SKM-1 (cell line): Measurements from ENCODE around the gene BLVRB.
A peak's percentile ranks its signal among the peaks of the same experiment; 100 is the strongest.
"Not testable (repeated sequence)": the region's sequence is repeated elsewhere in the genome, so short reads cannot be mapped to it uniquely, and the experiment has no call there.

Experiments
- DNase-seq: peaks from one replicate; lab custom pipeline; 2025; ENCODE audit not compliant: unreplicated experiment; lab: John Stamatoyannopoulos, UW

BLVRB gene

DNA sequence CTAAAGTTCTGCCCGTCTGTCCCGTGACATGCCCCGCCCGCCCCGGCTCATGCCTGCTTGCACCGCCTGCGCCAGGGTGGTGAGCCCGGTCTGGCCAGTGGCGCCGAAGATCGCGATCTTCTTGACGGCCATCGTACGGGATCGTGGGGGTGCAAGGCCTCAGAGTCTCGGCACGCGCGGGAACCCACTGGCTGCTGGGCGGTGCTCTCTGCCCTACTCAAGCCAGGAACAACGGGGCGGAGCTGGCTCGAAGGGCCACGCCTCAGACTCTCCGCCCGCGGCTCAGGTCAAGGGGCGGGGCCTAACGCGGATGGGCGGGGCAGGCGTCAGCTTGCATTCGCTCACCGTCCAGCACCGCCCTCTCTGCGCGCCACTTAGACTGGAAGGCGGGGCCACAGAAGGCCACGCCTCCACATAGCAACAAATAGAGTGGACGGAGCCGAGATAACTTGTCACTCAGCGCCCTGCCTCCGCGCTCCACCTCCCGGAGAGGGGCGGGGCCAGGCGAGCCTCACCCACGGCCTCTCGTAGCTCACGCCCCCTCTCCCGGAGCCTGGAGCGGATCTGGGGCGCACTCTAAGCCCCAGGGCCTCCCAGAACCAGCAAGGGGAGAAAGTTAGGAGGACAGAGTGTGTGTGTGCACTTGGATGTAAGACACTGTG is at the start of gene BLVRB:
Gene BLVRB (minus strand): TSS at position 189 of the 662 bp plus-strand sequence. CDS start 57 bp downstream, at position 132.
- peak; percentile 97 for DNase-seq

DNA sequence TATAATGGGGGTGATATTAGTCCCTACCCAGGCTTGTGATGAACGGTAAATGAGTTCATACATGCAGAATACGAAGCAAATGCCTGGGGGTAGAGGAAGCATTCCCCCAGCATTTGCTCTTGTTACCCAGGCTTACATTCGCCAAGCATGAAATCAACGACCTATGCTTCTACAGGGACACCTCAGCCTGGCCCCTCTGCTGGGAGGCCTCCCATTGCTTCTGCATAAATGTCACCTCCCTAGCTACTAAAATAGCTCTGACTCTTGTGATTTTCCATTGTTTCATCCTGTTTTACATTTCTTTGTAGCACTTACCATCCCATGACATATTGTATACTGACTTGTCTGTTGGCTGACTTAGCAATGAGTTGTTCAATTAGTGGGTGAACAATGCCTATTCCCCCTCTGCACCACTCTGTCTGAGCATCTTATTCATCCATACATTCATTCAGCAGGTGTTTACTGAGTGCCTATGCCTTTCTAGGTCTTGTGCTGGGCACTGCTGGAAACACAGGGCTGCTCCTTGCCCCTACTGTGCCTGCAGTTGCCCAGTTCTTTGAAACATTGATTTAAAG is 48.3 kb upstream of the BLVRB start:
- no peak for DNase-seq

DNA sequence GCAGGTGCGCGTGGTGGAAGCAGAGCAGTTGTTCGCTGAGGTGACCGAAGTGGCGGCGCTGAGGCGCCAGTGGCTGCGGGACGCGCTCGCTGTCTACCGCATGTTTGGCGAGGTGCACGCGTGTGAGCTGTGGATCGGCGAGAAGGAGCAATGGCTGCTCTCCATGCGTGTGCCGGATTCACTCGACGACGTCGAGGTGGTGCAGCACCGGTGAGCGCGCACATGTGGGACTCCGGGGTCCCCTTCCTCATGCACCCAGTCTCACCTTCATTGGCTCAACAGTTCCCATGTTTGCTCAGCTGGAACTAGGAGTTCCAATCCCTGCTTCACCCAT is 47.8 kb upstream of the BLVRB start:
- DNase-seq: no peak

DNA sequence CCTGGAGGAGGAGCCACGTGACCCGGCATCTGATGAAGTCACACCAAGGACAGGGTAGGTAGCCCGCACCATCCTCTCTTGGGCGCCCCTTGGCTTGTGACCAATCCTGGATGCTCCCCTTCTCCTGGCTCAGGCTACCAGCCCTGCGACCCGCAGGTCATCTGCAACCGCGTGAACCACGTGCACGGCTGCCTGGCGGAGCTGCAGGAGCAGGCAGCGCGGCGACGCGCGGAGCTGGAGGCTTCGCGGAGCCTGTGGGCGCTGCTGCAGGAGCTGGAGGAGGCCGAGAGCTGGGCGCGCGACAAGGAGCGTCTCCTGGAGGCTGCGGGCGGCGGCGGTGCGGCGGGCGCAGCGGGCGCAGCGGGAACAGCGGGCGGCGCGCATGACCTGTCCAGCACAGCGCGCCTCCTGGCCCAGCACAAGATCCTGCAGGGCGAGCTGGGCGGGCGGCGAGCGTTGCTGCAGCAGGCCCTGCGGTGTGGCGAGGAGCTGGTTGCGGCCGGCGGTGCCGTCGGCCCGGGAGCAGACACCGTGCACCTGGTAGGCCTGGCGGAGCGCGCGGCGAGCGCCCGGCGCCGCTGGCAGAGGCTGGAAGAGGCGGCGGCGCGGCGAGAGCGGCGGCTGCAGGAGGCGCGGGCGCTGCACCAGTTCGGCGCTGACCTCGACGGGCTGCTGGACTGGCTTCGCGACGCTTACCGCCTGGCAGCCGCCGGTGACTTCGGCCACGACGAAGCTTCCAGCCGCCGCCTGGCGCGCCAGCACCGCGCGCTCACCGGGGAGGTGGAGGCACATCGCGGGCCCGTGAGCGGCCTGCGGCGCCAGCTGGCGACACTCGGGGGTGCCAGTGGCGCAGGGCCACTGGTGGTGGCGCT is 47.2 kb upstream of the BLVRB start:
- no peak for DNase-seq

DNA sequence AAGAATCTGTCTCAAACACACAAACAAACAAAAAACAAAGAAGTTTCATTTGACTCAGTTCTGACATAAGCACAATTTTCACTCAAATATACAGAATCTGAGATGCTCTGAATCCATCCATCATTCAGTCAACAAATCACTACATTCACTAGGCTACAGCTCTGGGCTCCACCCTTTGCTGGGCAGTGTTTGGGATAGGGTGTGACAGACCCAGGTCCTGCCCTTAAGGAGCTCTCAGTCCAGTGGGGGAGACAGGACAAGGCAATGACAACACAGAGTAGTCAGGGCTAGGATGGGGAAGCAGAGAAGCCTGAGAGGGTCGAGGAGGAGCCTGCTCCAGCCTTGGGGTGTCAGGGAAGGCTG is 46.5 kb upstream of the BLVRB start:
- no peak for DNase-seq

DNA sequence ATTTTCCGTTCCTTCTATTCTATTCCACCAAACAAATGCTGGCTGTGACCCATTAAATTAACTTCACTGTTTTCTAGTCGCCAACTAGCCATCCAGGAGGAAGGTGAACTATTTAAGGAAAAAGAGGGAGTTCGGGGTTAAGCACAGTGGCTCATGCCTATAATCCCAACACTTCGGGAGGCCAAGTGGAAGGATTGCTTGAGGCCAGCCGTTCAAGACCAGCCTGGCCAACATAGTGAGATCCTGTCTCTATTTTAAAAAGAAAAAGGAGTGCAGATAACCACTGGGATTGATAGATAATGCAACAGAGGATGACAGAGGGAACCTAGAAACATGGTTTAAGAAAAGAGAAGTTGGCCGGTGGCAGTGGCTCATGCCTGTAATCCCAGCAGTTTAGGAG is 45.9 kb upstream of the BLVRB start:
- DNase-seq: no peak

DNA sequence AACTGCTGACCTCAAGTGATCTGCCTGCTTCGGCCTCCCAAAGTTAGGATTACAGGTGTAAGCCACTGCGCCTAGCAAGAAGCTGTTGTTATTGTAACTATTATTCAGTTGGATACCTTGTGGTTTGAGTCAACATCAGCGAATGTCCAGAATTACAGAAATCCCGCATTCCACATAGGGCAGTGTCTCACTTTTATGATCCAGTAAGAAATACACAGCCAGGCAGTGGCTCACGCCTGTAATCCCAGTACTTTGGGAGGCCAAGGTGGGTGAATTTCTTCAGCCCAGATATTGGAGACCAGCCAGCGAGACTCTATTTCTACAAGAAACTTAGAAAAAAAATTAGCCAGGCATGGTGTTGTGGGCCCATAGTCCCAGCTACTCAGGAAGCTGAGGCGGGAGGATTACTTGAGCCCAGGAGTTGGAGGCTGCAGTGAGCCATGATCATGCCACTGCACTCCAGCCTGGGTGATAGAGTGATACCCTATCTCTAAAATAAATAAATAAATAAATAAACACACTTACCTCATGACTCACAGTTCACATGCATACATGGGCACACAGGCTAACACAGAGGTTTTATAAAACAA is 45.1 kb upstream of the BLVRB start:
- DNase-seq: no peak

DNA sequence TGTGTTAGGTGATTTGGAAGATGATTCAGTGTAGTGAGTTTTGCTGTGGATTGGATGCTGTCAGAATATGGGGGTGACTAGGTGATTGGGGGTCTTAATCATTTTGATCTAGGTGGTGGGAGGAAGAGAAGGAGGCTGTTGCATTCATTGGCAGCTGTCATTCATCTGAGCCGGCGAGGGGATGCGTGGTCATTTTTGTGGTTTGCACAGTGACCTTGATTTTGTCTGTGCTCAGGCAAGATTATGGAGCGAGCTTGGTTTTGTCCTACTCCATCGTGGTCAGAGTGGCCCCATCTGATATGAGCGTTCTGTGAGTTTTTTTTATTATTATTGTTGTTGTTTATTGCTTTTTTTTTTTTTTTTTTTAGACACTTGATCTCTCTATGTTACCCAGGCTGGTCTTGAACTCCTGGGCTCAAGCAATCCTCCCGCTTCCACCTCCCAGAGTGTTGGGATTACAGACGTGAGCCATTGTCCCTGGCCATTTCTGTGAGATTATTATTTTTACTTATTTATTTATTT is 43.3 kb upstream of the BLVRB start:
- DNase-seq: no peak

DNA sequence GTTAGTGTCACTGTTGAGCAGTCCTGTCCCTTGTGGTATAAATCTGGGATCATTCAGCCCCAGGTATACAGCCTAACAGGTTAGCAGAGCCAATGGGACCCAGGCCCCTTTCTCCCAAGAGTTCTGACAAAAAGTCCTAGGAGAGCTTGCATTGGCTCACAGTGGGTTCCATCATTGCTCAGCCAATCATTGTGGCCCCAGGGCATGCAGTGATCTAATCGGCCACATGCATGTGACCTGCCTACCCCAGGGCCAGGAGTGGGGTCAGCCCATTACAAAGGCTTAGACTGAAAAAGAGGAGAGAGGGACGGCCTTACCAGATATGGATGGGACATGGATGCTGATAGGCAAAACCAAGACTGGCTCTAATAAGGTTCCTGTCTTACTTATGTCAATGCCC is 42.3 kb upstream of the BLVRB start:
- no peak for DNase-seq

DNA sequence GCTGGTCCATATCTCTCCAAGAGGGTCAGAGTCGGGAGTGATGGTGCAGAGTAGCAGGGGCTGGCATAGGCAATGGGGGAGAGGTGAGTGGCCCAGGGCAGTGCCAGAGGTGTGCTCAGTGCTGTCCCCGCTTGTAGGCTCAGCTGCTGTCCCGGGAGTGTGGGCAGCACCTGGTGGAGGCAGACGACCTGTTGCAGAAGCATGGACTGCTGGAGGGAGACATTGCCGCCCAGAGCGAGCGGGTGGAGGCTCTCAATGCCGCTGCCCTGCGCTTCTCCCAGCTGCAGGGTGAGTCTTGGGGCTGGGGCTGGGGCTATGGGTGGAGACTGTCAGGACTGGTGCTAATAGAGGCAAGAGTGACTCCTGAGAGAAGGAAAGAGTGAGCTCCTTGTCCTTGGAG is 40.6 kb upstream of the BLVRB start:
- no peak for DNase-seq

DNA sequence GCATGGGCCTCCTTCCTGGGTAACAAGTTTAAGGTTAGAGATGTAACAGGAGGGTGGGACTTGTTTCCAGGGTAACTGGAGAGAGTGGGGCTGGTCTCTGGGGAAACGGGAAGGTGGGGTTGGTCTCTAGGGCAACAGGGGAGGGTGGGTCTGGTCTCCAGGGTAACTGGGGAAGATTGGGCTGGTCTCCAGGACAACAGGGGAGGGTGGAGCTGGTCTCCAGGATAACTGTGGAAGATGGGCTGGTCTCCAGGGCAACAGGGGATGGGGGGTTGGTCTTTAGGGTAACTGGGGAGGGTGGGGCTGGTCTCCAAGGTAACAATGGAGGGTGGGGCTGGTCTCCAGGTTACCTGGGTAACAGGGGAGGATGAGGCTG is 37.8 kb upstream of the BLVRB start:
- no peak for DNase-seq

DNA sequence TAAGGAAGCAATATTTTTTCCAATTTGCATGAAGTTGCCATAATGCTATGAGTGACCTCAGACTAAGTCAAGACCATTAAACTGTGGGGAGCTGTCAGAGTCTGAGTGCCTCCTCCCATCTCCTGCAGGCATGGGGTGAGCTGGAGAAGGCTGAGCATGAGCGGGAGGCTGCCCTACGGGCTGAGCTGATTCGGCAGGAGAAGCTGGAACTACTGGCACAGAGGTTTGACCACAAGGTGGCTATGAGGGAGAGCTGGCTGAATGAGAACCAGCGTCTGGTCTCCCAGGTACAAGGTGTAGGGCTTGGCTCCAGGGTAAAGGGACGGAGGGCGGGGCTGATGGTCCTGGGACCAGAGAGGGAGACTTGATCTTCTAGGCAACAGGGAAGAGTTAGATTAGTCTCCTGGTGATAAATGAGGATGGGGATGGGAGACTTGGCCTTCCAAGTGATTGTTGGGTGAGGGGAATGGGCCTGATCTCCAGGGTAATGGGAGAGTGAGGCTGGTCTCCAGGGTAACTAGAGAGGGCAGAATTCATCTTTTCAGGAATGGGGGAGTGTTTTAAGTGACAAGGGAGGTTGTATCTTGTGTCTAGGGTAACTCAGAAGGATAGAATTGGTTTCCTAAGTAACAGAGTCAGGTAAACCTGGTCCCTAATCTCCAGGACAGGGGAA is 37.2 kb upstream of the BLVRB start:
- DNase-seq: no peak

DNA sequence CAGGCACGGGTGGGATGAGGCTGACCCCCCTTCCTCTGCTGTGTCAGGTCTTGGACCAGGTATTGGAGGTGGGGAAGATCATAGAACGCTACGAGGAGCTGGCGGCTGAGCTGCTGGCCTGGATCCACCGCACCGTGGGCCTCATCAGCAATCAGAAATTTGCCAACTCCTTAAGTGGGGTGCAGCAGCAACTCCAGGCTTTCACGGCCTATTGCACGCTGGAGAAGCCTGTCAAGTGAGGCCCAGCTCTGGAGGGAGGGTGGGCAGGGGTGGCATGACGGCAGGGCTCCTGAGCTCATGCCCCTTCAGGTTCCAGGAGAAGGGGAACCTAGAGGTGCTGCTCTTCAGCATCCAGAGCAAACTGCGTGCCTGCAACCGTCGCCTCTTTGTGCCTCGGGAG is 36.5 kb upstream of the BLVRB start:
- DNase-seq: no peak

DNA sequence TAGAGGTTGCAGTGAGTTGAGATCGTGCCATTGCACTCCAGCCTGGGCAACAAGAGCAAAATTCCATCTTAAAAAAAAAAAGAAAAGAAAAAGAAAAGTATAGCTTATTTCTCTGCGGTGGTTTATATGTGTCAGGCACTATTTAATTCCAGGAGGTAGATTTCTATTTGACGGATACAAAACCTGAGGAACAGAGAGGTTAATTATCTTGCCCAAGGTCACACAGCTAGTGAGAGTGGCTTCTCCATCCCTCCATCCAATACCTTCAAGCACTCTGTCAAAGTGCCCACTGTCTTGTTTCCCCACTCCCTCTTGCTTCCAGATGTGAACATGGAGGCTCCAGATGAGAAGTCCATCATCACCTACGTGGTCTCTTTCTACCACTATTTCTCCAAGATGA is 36.1 kb upstream of the BLVRB start:
- DNase-seq: no peak

DNA sequence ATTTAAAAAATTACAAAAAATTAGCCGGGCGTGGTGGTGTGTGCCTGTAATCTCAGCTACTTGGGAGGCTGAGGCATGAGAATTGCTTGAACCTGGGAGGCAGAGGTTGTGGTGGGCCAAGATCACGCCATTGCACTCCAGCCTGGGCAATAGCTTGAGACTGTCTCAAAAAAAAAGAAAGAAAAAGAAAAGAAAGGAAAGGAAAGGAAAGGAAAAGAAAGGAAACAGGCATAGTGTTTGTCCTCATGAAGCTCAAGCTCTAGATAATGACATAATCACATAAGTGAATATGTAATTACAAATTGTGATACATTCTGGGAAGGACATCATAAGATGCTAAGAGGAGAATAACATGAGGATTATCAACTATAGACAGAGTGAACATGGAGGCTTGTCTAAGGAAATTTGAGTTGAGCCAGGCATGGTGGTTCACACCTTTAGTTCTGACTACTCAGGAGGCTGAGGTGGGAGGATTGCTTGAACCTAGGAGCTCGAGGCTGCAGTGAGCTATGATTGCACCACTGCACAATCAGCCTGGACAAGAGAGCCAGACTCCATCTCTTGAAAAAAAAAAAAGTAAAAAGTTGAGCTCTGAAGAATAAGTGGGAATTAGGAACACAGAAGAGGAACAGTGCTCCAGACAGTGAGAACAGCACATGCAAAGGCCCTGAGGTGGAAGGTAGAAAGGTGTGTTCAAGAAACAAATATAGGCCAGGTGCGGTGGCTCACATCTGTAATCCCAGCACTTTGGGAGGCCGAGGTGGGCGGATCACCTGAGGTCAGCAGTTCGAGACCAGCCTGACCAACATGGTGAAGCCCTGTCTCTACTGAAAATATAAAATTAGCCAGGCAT is 35.4 kb upstream of the BLVRB start:
- not testable (repeated sequence) for DNase-seq

DNA sequence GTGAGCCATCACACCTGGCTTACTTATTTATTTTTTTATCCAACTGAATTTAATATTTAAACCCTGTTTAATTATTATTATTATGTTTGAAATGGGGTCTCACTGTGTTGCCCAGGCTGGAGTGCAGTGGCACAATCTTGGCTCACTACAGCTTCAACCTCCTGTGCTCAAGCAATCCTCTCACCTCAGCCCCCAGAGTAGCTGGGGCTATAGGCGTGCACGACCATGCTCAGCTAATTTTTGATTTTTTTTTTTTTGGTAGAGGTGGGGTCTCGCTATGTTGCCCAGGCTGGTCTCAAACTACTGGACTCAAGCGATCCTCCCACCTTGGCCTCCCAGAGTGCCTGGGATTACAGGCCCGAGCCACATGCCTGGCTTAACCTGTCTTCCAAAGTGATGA is 33.8 kb upstream of the BLVRB start:
- DNase-seq: no peak

DNA sequence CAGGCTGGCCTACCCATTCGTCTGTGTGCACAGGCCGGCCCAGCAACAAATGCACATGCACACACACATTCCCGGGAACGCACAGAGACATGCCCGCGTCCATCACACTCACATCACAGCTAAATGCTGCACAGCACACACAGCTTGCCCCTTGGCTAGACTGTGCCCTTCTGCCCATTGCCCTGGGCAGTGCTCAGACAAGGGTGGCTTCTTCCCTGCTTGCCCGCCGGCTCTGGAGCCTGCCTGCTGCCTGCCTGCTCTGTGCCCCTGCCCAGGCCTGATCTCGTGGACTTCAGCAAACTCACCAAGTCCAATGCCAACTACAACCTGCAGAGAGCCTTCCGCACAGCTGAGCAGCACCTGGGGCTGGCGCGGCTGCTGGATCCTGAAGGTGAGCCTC is 31.7 kb upstream of the BLVRB start:
- DNase-seq: no peak

DNA sequence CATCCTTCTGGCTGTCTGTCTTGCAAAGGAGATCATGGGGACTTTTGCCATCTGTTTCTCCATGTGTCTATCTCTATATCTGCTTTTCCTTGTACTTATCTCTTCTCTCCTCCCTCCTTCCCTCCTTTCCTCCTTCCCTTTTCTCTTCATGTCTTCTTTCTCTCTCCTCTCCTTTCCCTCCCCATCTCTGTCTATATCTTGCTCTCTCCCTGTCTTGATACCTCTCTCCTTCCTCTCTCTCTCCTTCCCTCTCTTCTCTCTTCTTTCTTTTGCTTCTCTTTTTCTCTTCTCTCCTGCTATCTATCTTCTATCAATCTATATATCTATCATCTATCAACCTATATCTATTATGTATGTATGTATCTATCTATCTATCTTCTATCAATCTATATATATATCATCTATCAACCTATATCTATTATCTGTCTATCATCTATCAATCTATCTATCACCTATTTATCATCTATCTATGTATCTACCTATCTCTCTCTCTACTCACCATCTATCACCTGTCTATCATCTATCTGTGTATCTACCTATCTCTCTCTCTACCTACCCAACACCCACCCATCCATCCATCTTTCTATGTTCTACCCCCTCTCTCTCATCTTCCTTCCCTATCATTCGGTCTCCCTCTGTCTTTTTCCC is 28.8 kb upstream of the BLVRB start:
- DNase-seq: no peak

DNA sequence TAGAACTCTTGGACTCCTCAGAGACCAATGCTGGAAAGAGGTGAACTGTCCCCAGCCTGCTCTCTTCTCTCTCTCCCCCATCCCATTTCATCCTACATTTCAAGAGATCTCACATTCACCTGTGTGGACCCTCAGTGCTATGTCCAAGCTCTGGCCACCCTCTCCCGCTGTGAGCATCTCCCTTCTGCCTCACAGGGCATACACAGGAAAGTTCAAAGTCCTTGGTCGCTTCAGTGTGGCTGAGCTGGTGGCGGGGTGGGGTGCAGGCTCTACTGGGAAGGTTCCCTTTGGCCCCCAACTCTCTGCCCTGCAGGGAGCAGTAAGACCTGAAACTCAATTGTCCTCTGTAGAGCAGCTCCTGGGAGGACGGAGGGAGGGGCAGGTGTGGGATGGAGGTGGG is 28.2 kb upstream of the BLVRB start:
- no peak for DNase-seq

DNA sequence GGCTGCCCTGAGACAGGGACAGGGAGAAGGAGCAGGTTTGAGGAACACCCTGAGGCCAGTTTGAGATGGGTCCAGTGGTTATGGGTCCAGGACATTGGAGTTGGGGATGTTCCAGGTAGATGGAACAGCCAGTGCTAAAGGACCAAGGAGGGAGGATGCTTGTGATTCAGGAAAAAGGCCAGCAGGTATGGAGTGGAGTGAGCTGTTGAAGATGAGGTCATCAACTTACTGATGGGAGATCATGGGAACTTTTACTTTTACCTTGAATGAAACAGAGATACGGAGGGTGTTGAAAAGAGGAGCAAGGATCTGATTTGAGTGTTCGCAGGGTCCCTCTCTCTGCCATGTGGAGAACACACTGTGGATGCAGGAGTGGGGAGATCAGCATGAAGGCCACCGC is 26.7 kb upstream of the BLVRB start:
- DNase-seq: no peak
